ENCODE measurements around the gene CTAG1B. TPM values are rescaled to one million over a fixed set of nuclear protein-coding genes. Genes with fewer than 3 reads are reported as not detected.
"Not testable (repeated sequence)": the region's sequence is repeated elsewhere in the genome, so short reads cannot be mapped to it uniquely, and the experiment has no call there.

CTAG1B gene
- total and polyA plus RNA-seq, 2 donors (not counting 1 experiment from before 2014, with no cell fraction given), result 0.09 TPM; not detected in 1

DNA sequence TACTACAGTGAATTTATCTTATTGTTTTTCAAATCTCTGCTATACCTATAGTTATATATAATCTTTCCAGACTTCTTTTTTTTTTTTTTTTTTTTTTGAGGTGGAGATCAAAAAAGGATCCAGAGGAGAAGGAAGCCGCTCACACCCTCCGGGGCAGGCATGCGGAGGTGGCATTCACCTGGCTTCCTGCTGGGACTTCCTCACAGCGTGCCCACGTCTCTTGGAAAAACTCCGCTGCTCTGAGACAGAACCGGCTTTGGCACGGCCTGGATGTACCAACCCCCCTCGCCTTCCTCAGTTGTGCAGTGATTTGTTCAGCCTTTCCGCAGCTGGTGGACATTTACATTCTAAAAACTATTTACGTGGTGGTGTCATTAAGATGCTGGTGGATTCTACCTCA, 11.1 kb downstream of the CTAG1B start:
- H3K4me2 ChIP-seq (replicated peaks; ENCODE audit: low read depth, low read length, poor library complexity, severe bottlenecking); H3K9me3 ChIP-seq (ENCODE audit: control extremely low read depth in 1 of 3, control insufficient read depth in 2 of 3, insufficient read depth in 1 of 3, low read length in 2 of 3); H3K4me3 ChIP-seq (ENCODE audit: control extremely low read depth in 1 of 5, extremely low read depth in 1 of 5, insufficient read depth in 1 of 5, low read depth in 2 of 5, low read length in 4 of 5); H3K9ac ChIP-seq (ENCODE audit: low read length); H2AFZ ChIP-seq (ENCODE audit: insufficient read depth, low read depth, low read length, poor library complexity, severe bottlenecking); POLR2A ChIA-PET; H3K4me3 Mint-ChIP-seq; CTCF ChIA-PET; H3K27ac ChIP-seq (ENCODE audit: low read length in 2 of 2); H3K27ac Mint-ChIP-seq; intact Hi-C loops (cut with micrococcal nuclease); ATAC-seq (ENCODE audit: low read depth); H3K4me1 ChIP-seq (ENCODE audit: control insufficient read depth in 2 of 2, insufficient read depth in 2 of 2, low read length in 2 of 2); H3K79me2 ChIP-seq (ENCODE audit: control insufficient read depth, insufficient read depth, low read length); H4K20me1 ChIP-seq (ENCODE audit: control insufficient read depth, insufficient read depth, low read length, poor library complexity, severe bottlenecking); H3K36me3 ChIP-seq (replicated peaks in 1 of 2; ENCODE audit: control extremely low read depth in 1 of 2, control insufficient read depth in 1 of 2, extremely low read depth in 1 of 2, insufficient read depth in 2 of 2, low read length in 1 of 2); H3K27me3 Mint-ChIP-seq; H3K9me3 Mint-ChIP-seq (ENCODE audit: insufficient read depth); DNase-seq; H3K27me3 ChIP-seq (replicated peaks in 1 of 4; ENCODE audit: control extremely low read depth in 1 of 4, control insufficient read depth in 3 of 4, insufficient read depth in 4 of 4, low read length in 3 of 4); H3K4me1 Mint-ChIP-seq: not testable (repeated sequence)
- WGBS (ENCODE audit: insufficient coverage), result no CpG with 5 or more reads among the region's 11 CpGs

DNA sequence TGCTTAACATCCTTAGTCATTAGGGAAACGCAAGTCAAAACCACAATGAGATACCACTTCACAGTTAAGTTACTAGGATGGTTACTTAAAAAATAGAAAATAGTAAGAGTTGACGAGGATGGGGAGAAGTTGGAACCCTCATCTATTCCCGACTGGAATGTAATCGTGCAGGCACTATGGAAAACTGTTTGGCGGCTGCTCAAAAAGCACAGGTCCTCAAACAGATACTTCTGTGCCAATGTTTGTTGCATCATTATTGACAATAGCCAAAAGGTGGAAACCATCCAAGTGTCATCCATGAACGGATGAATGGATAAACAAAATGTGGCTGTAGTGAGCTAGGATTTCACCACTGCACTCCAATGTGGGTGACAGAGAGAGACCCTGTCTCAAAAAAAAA, 11.7 kb downstream of the CTAG1B start:
- Mint-ChIP-seq H3K4me1 (no peaks in the 10 kb centered on the region), H3K27ac (no peak overlapping the region), H3K27me3 (no peaks in the 10 kb centered on the region), H3K4me3 (no peak overlapping the region), H3K9me3 (ENCODE audit: insufficient read depth) (no peaks in the 10 kb centered on the region)
- no peak overlapping the region for H3K4me3 ChIP-seq (ENCODE audit: control extremely low read depth in 1 of 5, extremely low read depth in 1 of 5, insufficient read depth in 1 of 5, low read depth in 2 of 5, low read length in 4 of 5)
- no peak overlapping the region for H2AFZ ChIP-seq (ENCODE audit: insufficient read depth, low read depth, low read length, poor library complexity, severe bottlenecking)
- no peaks in the 10 kb centered on the region for H3K79me2 ChIP-seq (ENCODE audit: control insufficient read depth, insufficient read depth, low read length)
- H3K36me3 ChIP-seq (replicated peaks in 1 of 2; ENCODE audit: control extremely low read depth in 1 of 2, control insufficient read depth in 1 of 2, extremely low read depth in 1 of 2, insufficient read depth in 2 of 2, low read length in 1 of 2), result no peaks in the 10 kb centered on the region
- ChIA-PET CTCF (no interaction called here), POLR2A (no interaction called here)
- no peak overlapping the region for H3K4me2 ChIP-seq (replicated peaks; ENCODE audit: low read depth, low read length, poor library complexity, severe bottlenecking)
- ATAC-seq (ENCODE audit: low read depth) (no peak), DNase-seq (no peak)
- no peaks in the 10 kb centered on the region for H3K9me3 ChIP-seq (ENCODE audit: control extremely low read depth in 1 of 3, control insufficient read depth in 2 of 3, insufficient read depth in 1 of 3, low read length in 2 of 3)
- H3K9ac ChIP-seq (ENCODE audit: low read length), result no peak overlapping the region
- no peaks in the 10 kb centered on the region for H3K4me1 ChIP-seq (ENCODE audit: control insufficient read depth in 2 of 2, insufficient read depth in 2 of 2, low read length in 2 of 2)
- no peak for TF ChIP-seq EZH2 (IDR thresholded peaks at IDR 0.05; ENCODE audit: borderline replicate concordance, insufficient read depth, low read depth, low read length, poor library complexity, severe bottlenecking)
- TF ChIP-seq, protein P1, sequence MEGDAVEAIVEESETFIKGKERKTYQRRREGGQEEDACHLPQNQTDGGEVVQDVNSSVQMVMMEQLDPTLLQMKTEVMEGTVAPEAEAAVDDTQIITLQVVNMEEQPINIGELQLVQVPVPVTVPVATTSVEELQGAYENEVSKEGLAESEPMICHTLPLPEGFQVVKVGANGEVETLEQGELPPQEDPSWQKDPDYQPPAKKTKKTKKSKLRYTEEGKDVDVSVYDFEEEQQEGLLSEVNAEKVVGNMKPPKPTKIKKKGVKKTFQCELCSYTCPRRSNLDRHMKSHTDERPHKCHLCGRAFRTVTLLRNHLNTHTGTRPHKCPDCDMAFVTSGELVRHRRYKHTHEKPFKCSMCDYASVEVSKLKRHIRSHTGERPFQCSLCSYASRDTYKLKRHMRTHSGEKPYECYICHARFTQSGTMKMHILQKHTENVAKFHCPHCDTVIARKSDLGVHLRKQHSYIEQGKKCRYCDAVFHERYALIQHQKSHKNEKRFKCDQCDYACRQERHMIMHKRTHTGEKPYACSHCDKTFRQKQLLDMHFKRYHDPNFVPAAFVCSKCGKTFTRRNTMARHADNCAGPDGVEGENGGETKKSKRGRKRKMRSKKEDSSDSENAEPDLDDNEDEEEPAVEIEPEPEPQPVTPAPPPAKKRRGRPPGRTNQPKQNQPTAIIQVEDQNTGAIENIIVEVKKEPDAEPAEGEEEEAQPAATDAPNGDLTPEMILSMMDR (IDR thresholded peaks at IDR 0.05), result no peak
- H3K27ac ChIP-seq (ENCODE audit: low read length in 2 of 2), result no peak overlapping the region
- H3K27me3 ChIP-seq (replicated peaks in 1 of 4; ENCODE audit: control extremely low read depth in 1 of 4, control insufficient read depth in 3 of 4, insufficient read depth in 4 of 4, low read length in 3 of 4), result no peaks in the 10 kb centered on the region
- no peaks in the 10 kb centered on the region for H4K20me1 ChIP-seq (ENCODE audit: control insufficient read depth, insufficient read depth, low read length, poor library complexity, severe bottlenecking)
- intact Hi-C loops (cut with micrococcal nuclease), result no loop called here
- WGBS (ENCODE audit: insufficient coverage), result no CpG with 5 or more reads among the region's 6 CpGs

All from B cell (primary cell).